ENCODE measurements around the gene GTPBP6. TPM values are rescaled to one million over a fixed set of nuclear protein-coding genes. Genes with fewer than 3 reads are reported as not detected.

GTPBP6 gene
- polyA plus RNA-seq, 1 of the 3 experiments (the other 2 are of a cell fraction) = 47.3 TPM

DNA sequence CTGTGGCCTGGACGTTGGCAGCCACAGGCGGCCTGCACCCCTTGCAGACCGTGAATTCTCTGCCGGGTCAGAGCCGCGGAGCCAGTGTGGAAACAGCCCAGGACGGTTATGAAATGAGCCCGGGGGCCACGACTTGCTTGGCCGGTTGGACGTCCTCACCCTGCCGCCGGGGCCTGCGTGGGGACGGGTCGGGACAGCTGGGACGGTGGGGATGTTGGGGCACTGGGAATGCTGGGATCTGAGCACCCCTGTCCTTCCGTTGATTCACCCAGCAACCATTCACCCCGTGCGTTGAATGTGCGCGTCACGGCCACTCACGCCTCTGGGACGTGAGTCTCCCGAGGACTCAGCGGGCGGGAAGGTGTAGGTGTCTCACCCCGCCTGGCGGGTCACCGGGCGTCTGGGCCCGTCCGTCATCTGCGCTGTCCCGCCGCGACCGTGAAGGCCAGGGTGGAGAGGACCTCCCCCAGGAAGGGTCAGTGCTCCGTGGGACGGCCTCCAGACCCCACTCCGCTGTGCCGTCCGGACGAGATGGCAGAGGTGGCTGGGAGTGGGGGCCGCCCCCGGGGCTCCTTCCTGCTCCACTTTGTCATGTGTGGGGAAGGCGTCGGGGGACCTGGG is 41.9 kb downstream of the GTPBP6 start:
- Histone ChIP-seq H3K9me3 (no peaks in the 10 kb centered on the region), H4K20me1 (ENCODE audit: insufficient read depth) (no peaks in the 10 kb centered on the region), H3K4me3 (ENCODE audit: low read depth in 2 of 2, low read length in 1 of 2) (peak overlapping the region; percentile 53 to 70), H2AFZ (ENCODE audit: low read depth) (peak overlapping the region; percentile 73; the same call in 1 of the 2 replicates), H3K27me3 (ENCODE audit: insufficient read depth) (no peaks in the 10 kb centered on the region), H3K4me2 (peak overlapping the region; percentile 84), H3K4me1 (ENCODE audit: control insufficient read depth in 1 of 2, insufficient read depth in 2 of 2, low read depth in 1 of 2, low read length in 1 of 2) (peaks cover 1 to 9% of the 10 kb centered on the region in 2 experiments; a peak in 1 of 4 replicates), H3K9ac (peak overlapping the region; percentile 54), H3F3A (replicated peaks; ENCODE audit: insufficient read depth) (peaks cover 10% of the 10 kb centered on the region), H3K79me2 (ENCODE audit: insufficient read depth) (no peaks in the 10 kb centered on the region), H3K27ac (ENCODE audit: low read depth in 2 of 2, low read length in 1 of 2) (no peak overlapping the region), H3K36me3 (replicated peaks in 1 of 2; ENCODE audit: control insufficient read depth in 1 of 2, insufficient read depth in 2 of 2, low read length in 1 of 2) (no peaks in the 10 kb centered on the region), H3K9me2 (no peaks in the 10 kb centered on the region)
- TF ChIP-seq, protein P1, sequence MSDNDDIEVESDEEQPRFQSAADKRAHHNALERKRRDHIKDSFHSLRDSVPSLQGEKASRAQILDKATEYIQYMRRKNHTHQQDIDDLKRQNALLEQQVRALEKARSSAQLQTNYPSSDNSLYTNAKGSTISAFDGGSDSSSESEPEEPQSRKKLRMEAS (IDR thresholded peaks at IDR 0.05; ENCODE audit: low read depth) = 0 out of 2 replicates have a peak, but pooled peaks have one; percentile 42
- TF ChIP-seq TEAD4 (IDR thresholded peaks at IDR 0.05; ENCODE audit: borderline replicate concordance, insufficient read depth) (no peak), POLR2AphosphoS5 (IDR thresholded peaks at IDR 0.05; ENCODE audit: low read depth, low read length) (no peak)
- TF ChIP-seq, protein P2, sequence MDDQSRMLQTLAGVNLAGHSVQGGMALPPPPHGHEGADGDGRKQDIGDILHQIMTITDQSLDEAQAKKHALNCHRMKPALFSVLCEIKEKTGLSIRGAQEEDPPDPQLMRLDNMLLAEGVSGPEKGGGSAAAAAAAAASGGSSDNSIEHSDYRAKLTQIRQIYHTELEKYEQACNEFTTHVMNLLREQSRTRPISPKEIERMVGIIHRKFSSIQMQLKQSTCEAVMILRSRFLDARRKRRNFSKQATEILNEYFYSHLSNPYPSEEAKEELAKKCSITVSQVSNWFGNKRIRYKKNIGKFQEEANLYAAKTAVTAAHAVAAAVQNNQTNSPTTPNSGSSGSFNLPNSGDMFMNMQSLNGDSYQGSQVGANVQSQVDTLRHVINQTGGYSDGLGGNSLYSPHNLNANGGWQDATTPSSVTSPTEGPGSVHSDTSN (IDR thresholded peaks at IDR 0.05) = no peak
- DNase-seq = peak; percentile 62
- CTCF ChIA-PET = no interaction called here
- POLR2A ChIA-PET = no interaction called here
- 11% methylated on average over 27 of the region's 49 CpGs for WGBS (ENCODE audit: low lambda C conversion rate)

DNA sequence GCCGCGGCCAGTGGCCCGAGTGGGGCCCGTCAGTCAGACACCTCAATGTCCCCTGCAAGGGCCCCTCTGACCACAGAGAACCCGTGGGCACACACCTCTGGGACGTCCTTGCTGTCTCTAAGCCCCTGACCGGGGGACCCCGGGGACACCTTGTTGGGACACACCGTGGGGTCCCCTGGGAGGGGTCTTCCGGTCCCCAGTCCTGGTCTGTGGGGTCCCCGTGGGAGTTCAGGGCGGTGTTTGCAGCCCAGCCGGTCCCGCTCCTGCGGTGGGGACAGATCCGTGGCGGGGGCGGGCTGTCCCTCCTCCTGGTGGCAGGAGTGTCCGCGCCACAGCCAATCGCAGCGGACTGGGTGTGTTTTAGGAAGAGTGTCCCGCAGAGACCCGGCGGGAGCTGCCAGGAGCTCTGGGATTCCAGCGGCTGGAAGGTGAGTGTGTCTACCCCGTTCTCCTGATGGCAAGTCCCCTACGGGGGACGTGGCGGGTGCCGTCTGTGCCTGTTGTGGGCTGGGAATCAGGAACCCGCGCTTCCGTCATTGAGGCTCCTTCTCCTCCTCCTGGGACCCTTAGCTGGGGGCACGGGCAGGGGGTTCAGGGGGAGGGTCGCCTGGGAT is 42.5 kb downstream of the GTPBP6 start:
- 9% methylated on average over 14 of the region's 36 CpGs for WGBS (ENCODE audit: low lambda C conversion rate)
- no peaks in the 10 kb centered on the region for H4K20me1 ChIP-seq (ENCODE audit: insufficient read depth)
- H3K9me3 ChIP-seq = no peaks in the 10 kb centered on the region
- H3K4me1 ChIP-seq (ENCODE audit: control insufficient read depth in 1 of 2, insufficient read depth in 2 of 2, low read depth in 1 of 2, low read length in 1 of 2) = peaks cover 0 to 9% of the 10 kb centered on the region in 2 experiments; a peak in 1 of 4 replicates
- no peak overlapping the region for H3K27ac ChIP-seq (ENCODE audit: low read depth in 2 of 2, low read length in 1 of 2)
- H3K9ac ChIP-seq = peak overlapping the region; percentile 54
- no peaks in the 10 kb centered on the region for H3K27me3 ChIP-seq (ENCODE audit: insufficient read depth)
- POLR2A ChIA-PET = no interaction called here
- H3K79me2 ChIP-seq (ENCODE audit: insufficient read depth) = no peaks in the 10 kb centered on the region
- CTCF ChIA-PET = no interaction called here
- H3K4me3 ChIP-seq (ENCODE audit: low read depth in 2 of 2, low read length in 1 of 2) = peak overlapping the region; percentile 53 to 70
- peaks cover 6% of the 10 kb centered on the region for H3F3A ChIP-seq (replicated peaks; ENCODE audit: insufficient read depth)
- no peaks in the 10 kb centered on the region for H3K9me2 ChIP-seq
- H2AFZ ChIP-seq (ENCODE audit: low read depth) = peak overlapping the region; percentile 73; the same call in 1 of the 2 replicates
- TF ChIP-seq POLR2AphosphoS5 (IDR thresholded peaks at IDR 0.05; ENCODE audit: low read depth, low read length) (peak; percentile 38; the same call in 1 of the 2 replicates), FOXM1 (IDR thresholded peaks at IDR 0.05; ENCODE audit: low read depth) (no peak), RFX5 (IDR thresholded peaks at IDR 0.05; ENCODE audit: low read length) (no peak), TAF1 (IDR thresholded peaks at IDR 0.05; ENCODE audit: borderline replicate concordance, low read depth, low read length) (no peak), TCF12 (IDR thresholded peaks at IDR 0.05) (no peak), ELF1 (IDR thresholded peaks at IDR 0.05) (no peak)
- TF ChIP-seq, protein P3, sequence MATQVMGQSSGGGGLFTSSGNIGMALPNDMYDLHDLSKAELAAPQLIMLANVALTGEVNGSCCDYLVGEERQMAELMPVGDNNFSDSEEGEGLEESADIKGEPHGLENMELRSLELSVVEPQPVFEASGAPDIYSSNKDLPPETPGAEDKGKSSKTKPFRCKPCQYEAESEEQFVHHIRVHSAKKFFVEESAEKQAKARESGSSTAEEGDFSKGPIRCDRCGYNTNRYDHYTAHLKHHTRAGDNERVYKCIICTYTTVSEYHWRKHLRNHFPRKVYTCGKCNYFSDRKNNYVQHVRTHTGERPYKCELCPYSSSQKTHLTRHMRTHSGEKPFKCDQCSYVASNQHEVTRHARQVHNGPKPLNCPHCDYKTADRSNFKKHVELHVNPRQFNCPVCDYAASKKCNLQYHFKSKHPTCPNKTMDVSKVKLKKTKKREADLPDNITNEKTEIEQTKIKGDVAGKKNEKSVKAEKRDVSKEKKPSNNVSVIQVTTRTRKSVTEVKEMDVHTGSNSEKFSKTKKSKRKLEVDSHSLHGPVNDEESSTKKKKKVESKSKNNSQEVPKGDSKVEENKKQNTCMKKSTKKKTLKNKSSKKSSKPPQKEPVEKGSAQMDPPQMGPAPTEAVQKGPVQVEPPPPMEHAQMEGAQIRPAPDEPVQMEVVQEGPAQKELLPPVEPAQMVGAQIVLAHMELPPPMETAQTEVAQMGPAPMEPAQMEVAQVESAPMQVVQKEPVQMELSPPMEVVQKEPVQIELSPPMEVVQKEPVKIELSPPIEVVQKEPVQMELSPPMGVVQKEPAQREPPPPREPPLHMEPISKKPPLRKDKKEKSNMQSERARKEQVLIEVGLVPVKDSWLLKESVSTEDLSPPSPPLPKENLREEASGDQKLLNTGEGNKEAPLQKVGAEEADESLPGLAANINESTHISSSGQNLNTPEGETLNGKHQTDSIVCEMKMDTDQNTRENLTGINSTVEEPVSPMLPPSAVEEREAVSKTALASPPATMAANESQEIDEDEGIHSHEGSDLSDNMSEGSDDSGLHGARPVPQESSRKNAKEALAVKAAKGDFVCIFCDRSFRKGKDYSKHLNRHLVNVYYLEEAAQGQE (IDR thresholded peaks at IDR 0.05; ENCODE audit: low read depth, low read length) = no peak
- TF ChIP-seq, protein P4, sequence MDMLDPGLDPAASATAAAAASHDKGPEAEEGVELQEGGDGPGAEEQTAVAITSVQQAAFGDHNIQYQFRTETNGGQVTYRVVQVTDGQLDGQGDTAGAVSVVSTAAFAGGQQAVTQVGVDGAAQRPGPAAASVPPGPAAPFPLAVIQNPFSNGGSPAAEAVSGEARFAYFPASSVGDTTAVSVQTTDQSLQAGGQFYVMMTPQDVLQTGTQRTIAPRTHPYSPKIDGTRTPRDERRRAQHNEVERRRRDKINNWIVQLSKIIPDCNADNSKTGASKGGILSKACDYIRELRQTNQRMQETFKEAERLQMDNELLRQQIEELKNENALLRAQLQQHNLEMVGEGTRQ (IDR thresholded peaks at IDR 0.05; ENCODE audit: borderline replicate concordance, low read depth, low read length) = no peak
- peak overlapping the region; percentile 84 for H3K4me2 ChIP-seq
- no peaks in the 10 kb centered on the region for H3K36me3 ChIP-seq (replicated peaks in 1 of 2; ENCODE audit: control insufficient read depth in 1 of 2, insufficient read depth in 2 of 2, low read length in 1 of 2)
- DNase-seq = peak; percentile 86
